ENCODE results near the gene ADAMTS15.

Gene ADAMTS15

GRCh38 chr11:130498181-130498580 is 49.7 kb downstream of the ADAMTS15 start:
- no peak for DNase-seq (ENCODE audit: low read depth)
- no peak overlapping the region for H3K4me3 ChIP-seq (ENCODE audit: low read length)
- TF ChIP-seq CTCF (IDR thresholded peaks at IDR 0.05; ENCODE audit: insufficient read depth, low read depth, low read length, missing control alignments): no peak

GRCh38 chr11:130499828-130500227 is 51.4 kb downstream of the ADAMTS15 start:
- no peak overlapping the region for H3K4me3 ChIP-seq (ENCODE audit: low read length)
- TF ChIP-seq CTCF (IDR thresholded peaks at IDR 0.05; ENCODE audit: insufficient read depth, low read depth, low read length, missing control alignments): no peak
- DNase-seq (ENCODE audit: low read depth): peak; percentile 21

- TF ChIP-seq CTCF (IDR thresholded peaks at IDR 0.05; ENCODE audit: insufficient read depth, low read depth, low read length, missing control alignments): no peak
- DNase-seq (ENCODE audit: low read depth): no peak
- H3K4me3 ChIP-seq (ENCODE audit: low read length): no peak overlapping the region
Measured at GRCh38 chr11:130504317-130504716, 55.9 kb downstream of the ADAMTS15 start.

GRCh38 chr11:130508913-130509312 is 60.5 kb downstream of the ADAMTS15 start:
- TF ChIP-seq CTCF (IDR thresholded peaks at IDR 0.05; ENCODE audit: insufficient read depth, low read depth, low read length, missing control alignments): no peak
- DNase-seq (ENCODE audit: low read depth): no peak
- H3K4me3 ChIP-seq (ENCODE audit: low read length): no peak overlapping the region

GRCh38 chr11:130509942-130510341 is 61.5 kb downstream of the ADAMTS15 start:
- no peak for TF ChIP-seq CTCF (IDR thresholded peaks at IDR 0.05; ENCODE audit: insufficient read depth, low read depth, low read length, missing control alignments)
- H3K4me3 ChIP-seq (ENCODE audit: low read length): no peak overlapping the region
- DNase-seq (ENCODE audit: low read depth): no peak

- TF ChIP-seq CTCF (IDR thresholded peaks at IDR 0.05; ENCODE audit: insufficient read depth, low read depth, low read length, missing control alignments): no peak
- no peak overlapping the region for H3K4me3 ChIP-seq (ENCODE audit: low read length)
- DNase-seq (ENCODE audit: low read depth): no peak
Measured at GRCh38 chr11:130510407-130511006, 62.1 kb downstream of the ADAMTS15 start.

GRCh38 chr11:130511765-130512164 is 63.3 kb downstream of the ADAMTS15 start:
- no peak for TF ChIP-seq CTCF (IDR thresholded peaks at IDR 0.05; ENCODE audit: insufficient read depth, low read depth, low read length, missing control alignments)
- no peak overlapping the region for H3K4me3 ChIP-seq (ENCODE audit: low read length)
- peak; percentile 76 for DNase-seq (ENCODE audit: low read depth)
